AG04450 (cell line): ENCODE measurements around the gene C16orf95. TPM values are rescaled to one million over a fixed set of nuclear protein-coding genes. Genes with fewer than 3 reads are reported as not detected.

Source experiments
- CTCF ChIA-PET: fragments of 300-600, 350-600 bp; formaldehyde crosslinking; extraction: SDS; loops from one replicate; lab custom pipeline; 2022; ENCODE audit warnings: antibody characterized with exemption, inconsistent platforms; lab: Charles Lee
- POLR2A ChIA-PET: fragments of 350-600 bp; formaldehyde crosslinking; extraction: SDS; loops from one replicate; lab custom pipeline; 2021; ENCODE audit warnings: antibody characterized with exemption, inconsistent platforms; lab: Yijun Ruan, JAX
- DNase-seq: peaks from one replicate; pipeline ENCODE4 v3.0.0-alpha.2; 2011; ENCODE audit warnings: low read depth, low spot score
- H3K27ac ChIP-seq: one replicate; pipeline ENCODE4 v1.5.1; 2012; ENCODE audit warnings: low read depth, low read length, control low read depth
- H3K27me3 ChIP-seq: one replicate; pipeline ENCODE4 v1.6.0; 2012; ENCODE audit warnings: low read length; ENCODE audit not compliant: control insufficient read depth, insufficient read depth
- H3K4me3 ChIP-seq: 2 replicates; pipeline ENCODE4 v1.5.1; 2011; ENCODE audit warnings: mild to moderate bottlenecking, low read depth, low read length, control low read depth
- H3K9me3 ChIP-seq: 2 replicates; pipeline ENCODE4 v1.5.1; 2012; ENCODE audit warnings: low read length; ENCODE audit not compliant: control insufficient read depth, insufficient read depth
- CTCF ChIP-seq: IDR thresholded peaks from 2 replicates; pipeline ENCODE4 v1.5.1; 2011; ENCODE audit warnings: low read depth, low read length, control low read depth, inconsistent platforms
- polyA plus RNA-seq: library from polyadenylated mRNA; depleted of rRNA; stranded (reverse); fragments of >200 nt; gene quantifications from 2 replicates; pipeline ENCODE4 v1.2.3, GENCODE V29; 2011

C16orf95 gene
- polyA plus RNA-seq, 1 experiment, result 2.0 TPM

DNA sequence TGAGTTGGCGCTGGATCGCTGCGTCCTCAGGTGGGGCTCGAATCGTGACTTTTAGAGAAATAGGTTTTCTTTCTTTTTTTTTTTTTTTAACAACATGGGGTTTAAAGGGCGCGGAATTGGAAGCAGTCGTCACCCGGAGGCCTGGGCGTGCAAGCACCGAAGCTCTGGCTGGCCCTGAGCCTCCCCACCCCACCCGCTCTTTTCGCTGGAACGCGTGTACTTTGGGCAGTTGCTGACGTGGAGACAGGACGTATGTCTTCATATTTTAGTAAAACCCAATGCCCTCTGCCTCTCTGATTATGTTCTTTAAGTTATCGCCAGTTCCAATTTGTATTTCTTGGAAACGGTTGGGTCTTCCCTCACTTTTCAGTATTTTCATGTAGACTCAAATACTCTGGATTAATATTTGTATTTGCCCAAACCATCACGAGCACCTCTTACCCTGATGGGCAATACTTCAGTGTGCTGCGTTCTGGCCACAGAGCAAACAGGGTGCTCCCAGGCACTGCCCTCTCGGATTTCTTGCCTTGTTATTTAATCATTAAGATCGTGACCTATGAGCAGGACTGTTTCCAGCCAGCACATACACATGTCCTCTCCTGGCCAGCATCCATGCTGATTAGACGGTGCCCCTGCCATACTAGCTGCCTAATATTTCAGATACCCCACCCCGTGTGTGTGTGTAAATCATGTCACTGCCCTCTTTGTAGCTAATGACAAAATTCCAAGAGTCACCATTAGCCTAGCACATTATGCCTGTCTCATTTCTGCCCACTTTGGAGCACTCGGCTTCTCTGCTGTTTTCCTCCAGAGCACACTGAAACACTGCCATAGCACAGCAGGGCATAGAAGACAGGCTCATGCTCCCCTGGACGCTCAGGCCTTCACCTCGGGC is 805 bp upstream of the C16orf95 start:
- peak overlapping the region; percentile 93 for H3K4me3 ChIP-seq
- H3K27me3 ChIP-seq, result no peaks in the 10 kb centered on the region
- no peaks in the 10 kb centered on the region; the same call in 1 of the 2 replicates for H3K9me3 ChIP-seq
- DNase-seq, result peak; percentile 24
- TF ChIP-seq CTCF, result no peak
- POLR2A ChIA-PET, result interaction anchor here (0.5 to 3.0 kb wide), 10 partner anchors 12 to 655 kb away, joined by 3 to 20 read pairs (median 4); partner anchors contain the start of gene FBXO31
- peak overlapping the region; percentile 80 for H3K27ac ChIP-seq
- CTCF ChIA-PET, result interaction anchor here (1.2 to 1.3 kb wide), 2 partner anchors 10 to 318 kb away, joined by 3 to 4 read pairs; no protein-coding TSS in a partner anchor

GRCh38 chr16:87316450-87316922 is 706 bp downstream of the C16orf95 start:
- Histone ChIP-seq H3K27ac (peak overlapping the region; percentile 80), H3K4me3 (peak overlapping the region; percentile 93), H3K9me3 (no peaks in the 10 kb centered on the region), H3K27me3 (no peaks in the 10 kb centered on the region)
- no peak for TF ChIP-seq CTCF
- CTCF ChIA-PET, result interaction anchor here (0.6 to 1.3 kb wide), 4 partner anchors 9 to 320 kb away, joined by 3 to 4 read pairs (median 3); no protein-coding TSS in a partner anchor
- DNase-seq, result no peak
- POLR2A ChIA-PET, result interaction anchor here (0.8 to 3.0 kb wide), 6 partner anchors 16 to 77 kb away, joined by 3 to 20 read pairs (median 6); partner anchors contain the start of gene FBXO31

DNA sequence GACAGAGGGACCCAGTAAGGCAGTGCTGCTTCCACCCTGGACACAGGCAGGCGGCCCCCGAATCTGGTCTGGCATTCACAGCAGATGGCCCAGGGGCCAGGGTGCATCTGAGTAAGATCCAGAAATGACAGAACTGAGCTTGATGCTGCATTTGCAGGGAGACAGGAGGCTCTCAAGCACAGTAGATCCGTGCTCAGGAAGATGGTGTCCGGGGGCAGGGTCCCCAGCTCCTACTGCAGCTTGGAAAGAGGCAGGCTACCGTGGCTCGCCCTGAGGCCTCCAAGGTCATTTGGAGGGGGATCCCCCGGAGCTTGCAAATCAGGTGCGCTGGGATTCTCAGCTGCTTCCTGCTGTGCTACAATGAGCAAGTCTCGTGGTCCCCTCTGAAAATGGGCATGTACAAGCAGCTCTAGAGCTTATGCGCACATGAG is 2.2 kb downstream of the C16orf95 start:
- no peak for TF ChIP-seq CTCF
- no peak for DNase-seq
- ChIA-PET POLR2A (interaction anchor here (0.6 kb wide), 1 partner anchor 313 kb away, joined by 3 read pairs; no protein-coding TSS in a partner anchor), CTCF (interaction anchor here (0.9 kb wide), 1 partner anchor 15 kb away, joined by 3 read pairs; no protein-coding TSS in a partner anchor)
- Histone ChIP-seq H3K27me3 (no peaks in the 10 kb centered on the region), H3K4me3 (no peak overlapping the region), H3K27ac (no peak overlapping the region), H3K9me3 (no peaks in the 10 kb centered on the region)

- no peak for DNase-seq
- ChIA-PET POLR2A (no interaction called here), CTCF (interaction anchor here (0.9 kb wide), 1 partner anchor 33 kb away, joined by 3 read pairs; no protein-coding TSS in a partner anchor)
- no peaks in the 10 kb centered on the region for H3K27me3 ChIP-seq
- peaks cover 4% of the 10 kb centered on the region for H3K9me3 ChIP-seq
- no peak for TF ChIP-seq CTCF
- H3K27ac ChIP-seq, result no peak overlapping the region
- no peak overlapping the region for H3K4me3 ChIP-seq
These were observed 5.2 kb downstream of the C16orf95 start for GRCh38 chr16:87312008-87312407.
